GM12878 (cell line): Measurements from ENCODE around the gene ZBTB32. TPM values are rescaled to one million over a fixed set of nuclear protein-coding genes. Genes with fewer than 3 reads are reported as not detected.

Experiments
- ATF7 ChIP-seq: fragments of 450-650 bp; IDR thresholded peaks from 2 replicates; pipeline ENCODE4 v1.6.1; 2016; ENCODE audit warnings: low read depth, mild to moderate bottlenecking
- BCL11A ChIP-seq: IDR thresholded peaks from 2 replicates; pipeline ENCODE4 v1.6.1; 2011; ENCODE audit warnings: low read depth, low read length
- BHLHE40 ChIP-seq, 2 experiments: fragments of 450-650 bp in 1 of 2; IDR thresholded peaks; 2 replicates each; pipeline ENCODE4 v1.6.1; 2011 to 2017; ENCODE audit warnings: low read depth in 2 of 2, borderline replicate concordance in 1 of 2, improper control_type of control experiment in 1 of 2, low read length in 1 of 2, mild to moderate bottlenecking in 1 of 2
- NFXL1 ChIP-seq: fragments of 450-650 bp; IDR thresholded peaks from 2 replicates; pipeline ENCODE4 v1.6.1; 2017; ENCODE audit warnings: antibody characterized with exemption, mild to moderate bottlenecking, borderline replicate concordance
- RELA ChIP-seq: fragments of 450-650 bp; IDR thresholded peaks from 2 replicates; pipeline ENCODE4 v1.8.0; 2014; ENCODE audit warnings: borderline replicate concordance; ENCODE audit not compliant: partially characterized antibody
- TBL1XR1 ChIP-seq: IDR thresholded peaks from 2 replicates; pipeline ENCODE4 v1.6.1; 2012; ENCODE audit warnings: low read depth, low read length, improper control_type of control experiment
- WRNIP1 ChIP-seq: IDR thresholded peaks from 2 replicates; pipeline ENCODE4 v1.6.1; 2011; ENCODE audit warnings: low read depth, low read length, improper control_type of control experiment, borderline replicate concordance
- polyA plus RNA-seq, 11 experiments: library from polyadenylated mRNA; depleted of rRNA in 4 of 11; unstranded in 6 of 11; stranded (reverse) in 5 of 11; fragments of >200 nt; fragmentation: Nextera tagmentation in 4 of 11; fragmentation: Illumina TruSeq in 1 of 11; extraction: Ambion mirVana in 4 of 11; extraction: Trizol in 1 of 11; gene quantifications; 1 replicate in 1 of 11; 2 replicates in 10 of 11; pipeline versions ENCODE4 v1.2.1 to v1.2.3, GENCODE V29; 2011 to 2016; ENCODE audit warnings: inconsistent platforms in 2 of 11, missing spikeins in 2 of 11, low read depth in 1 of 11
- total RNA-seq, 4 experiments: library from RNA; depleted of rRNA in 3 of 4; stranded (reverse); fragments of >200 nt in 3 of 4; fragmentation: Illumina TruSeq in 1 of 4; extraction: Trizol in 1 of 4; gene quantifications; 2 replicates each; pipeline versions ENCODE4 v1.2.1 to v1.2.3, GENCODE V29; 2013 to 2021
- TF ChIP-seq, protein P1 (sequence below): fragments of 150-350 bp; IDR thresholded peaks from 2 replicates; pipeline ENCODE4 v1.6.1; 2014; ENCODE audit warnings: mild to moderate bottlenecking, low read depth, low read length
- TF ChIP-seq, protein P2 (sequence below): fragments of 450-650 bp; IDR thresholded peaks from 2 replicates; pipeline ENCODE4 v1.6.1; 2017; ENCODE audit warnings: mild to moderate bottlenecking

ZBTB32 gene
- total and polyA plus RNA-seq, 10 of the 15 experiments (the other 5 are each of a cell fraction or from before 2014, with no cell fraction given): 1.0 to 46.7 (median 16.0) TPM

DNA sequence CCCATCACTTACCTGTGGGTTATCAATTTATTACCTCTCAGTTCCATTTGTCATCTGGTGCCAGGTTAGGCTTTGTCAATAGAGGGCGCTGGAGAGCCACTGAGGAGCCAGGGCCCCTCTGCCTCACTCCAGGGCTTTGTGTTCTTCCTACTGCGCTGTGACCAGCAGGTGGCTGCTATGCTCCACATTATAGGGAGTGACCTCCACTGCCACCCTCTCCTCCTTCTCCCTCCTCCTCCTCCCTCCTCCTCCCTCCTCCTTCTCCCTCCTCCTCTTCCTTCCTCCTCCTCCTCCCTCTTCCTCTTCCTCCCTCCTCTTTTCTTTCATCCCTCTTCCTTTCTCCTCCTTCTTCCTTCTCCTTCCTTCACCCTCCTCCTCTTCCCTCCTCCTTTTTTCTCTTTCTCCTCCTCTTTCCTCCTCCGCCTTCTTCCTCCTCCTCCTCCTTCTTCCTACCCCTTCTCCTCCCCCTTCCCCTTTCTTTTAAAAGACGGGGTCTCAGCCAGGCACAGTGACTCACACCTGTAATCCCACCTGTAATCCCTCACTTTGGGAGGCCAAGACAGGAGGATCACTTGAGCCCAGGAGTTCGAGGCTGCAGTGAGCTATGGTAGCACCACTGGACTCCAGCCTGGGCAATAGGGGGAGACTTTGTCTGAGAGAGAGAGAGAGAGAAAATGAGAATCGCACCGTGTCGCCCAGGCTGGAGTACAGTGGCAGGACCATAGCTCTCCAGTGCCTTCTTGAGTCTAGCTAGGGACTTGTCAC lies 10.3 kb upstream of the ZBTB32 start (continued):
- TF ChIP-seq, protein P1, sequence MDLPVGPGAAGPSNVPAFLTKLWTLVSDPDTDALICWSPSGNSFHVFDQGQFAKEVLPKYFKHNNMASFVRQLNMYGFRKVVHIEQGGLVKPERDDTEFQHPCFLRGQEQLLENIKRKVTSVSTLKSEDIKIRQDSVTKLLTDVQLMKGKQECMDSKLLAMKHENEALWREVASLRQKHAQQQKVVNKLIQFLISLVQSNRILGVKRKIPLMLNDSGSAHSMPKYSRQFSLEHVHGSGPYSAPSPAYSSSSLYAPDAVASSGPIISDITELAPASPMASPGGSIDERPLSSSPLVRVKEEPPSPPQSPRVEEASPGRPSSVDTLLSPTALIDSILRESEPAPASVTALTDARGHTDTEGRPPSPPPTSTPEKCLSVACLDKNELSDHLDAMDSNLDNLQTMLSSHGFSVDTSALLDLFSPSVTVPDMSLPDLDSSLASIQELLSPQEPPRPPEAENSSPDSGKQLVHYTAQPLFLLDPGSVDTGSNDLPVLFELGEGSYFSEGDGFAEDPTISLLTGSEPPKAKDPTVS: 0 out of 2 replicates have a peak, but pooled peaks have one; percentile 49
- TF ChIP-seq ATF7 (peak; percentile 34; the same call in 1 of the 2 replicates), NFXL1 (peak; percentile 100), BHLHE40 (IDR thresholded peaks at IDR 0.05; ENCODE audit: borderline replicate concordance in 1 of 2, low read depth in 2 of 2, low read length in 1 of 2) (peak in 1 of 2 experiments; percentile 14; a peak in 1 of 4 replicates), WRNIP1 (peak; percentile 94; the same call in 1 of the 2 replicates), RELA (no peak), TBL1XR1 (peak; percentile 45; the same call in 1 of the 2 replicates), BCL11A (no peak)
- TF ChIP-seq, protein P2, sequence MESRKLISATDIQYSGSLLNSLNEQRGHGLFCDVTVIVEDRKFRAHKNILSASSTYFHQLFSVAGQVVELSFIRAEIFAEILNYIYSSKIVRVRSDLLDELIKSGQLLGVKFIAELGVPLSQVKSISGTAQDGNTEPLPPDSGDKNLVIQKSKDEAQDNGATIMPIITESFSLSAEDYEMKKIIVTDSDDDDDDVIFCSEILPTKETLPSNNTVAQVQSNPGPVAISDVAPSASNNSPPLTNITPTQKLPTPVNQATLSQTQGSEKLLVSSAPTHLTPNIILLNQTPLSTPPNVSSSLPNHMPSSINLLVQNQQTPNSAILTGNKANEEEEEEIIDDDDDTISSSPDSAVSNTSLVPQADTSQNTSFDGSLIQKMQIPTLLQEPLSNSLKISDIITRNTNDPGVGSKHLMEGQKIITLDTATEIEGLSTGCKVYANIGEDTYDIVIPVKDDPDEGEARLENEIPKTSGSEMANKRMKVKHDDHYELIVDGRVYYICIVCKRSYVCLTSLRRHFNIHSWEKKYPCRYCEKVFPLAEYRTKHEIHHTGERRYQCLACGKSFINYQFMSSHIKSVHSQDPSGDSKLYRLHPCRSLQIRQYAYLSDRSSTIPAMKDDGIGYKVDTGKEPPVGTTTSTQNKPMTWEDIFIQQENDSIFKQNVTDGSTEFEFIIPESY: no peak
